CD4-positive, alpha-beta T cell treated with Interleukin-1 beta for 1 hour (primary cell): ENCODE measurements around the gene SPOUT1.
"Not testable (repeated sequence)": the region's sequence is repeated elsewhere in the genome, so short reads cannot be mapped to it uniquely, and the experiment has no call there.

Source experiments
- DNase-seq, 2 donors: peaks; one replicate each; pipeline ENCODE4 v3.0.0-alpha.2; 2020 to 2022

Gene SPOUT1

GRCh38 chr9:128829477-128830251, at the start of gene SPOUT1:
SPOUT1 (minus strand) TSS chr9:128829794; CDS start chr9:128829780, 14 bp downstream.
- DNase-seq, result peak; percentile 94 to 96

GRCh38 chr9:128877852-128878251, 48.3 kb upstream of the SPOUT1 start:
- no peak for DNase-seq

- DNase-seq, result not testable (repeated sequence)
Observed at GRCh38 chr9:128870941-128871265, 41.3 kb upstream of the SPOUT1 start.

- no peak for DNase-seq
Observed at GRCh38 chr9:128870128-128870940, 40.7 kb upstream of the SPOUT1 start.

GRCh38 chr9:128863647-128864046, 34.1 kb upstream of the SPOUT1 start:
- peak; percentile 79 to 82 for DNase-seq

- DNase-seq, result no peak
Observed at GRCh38 chr9:128862401-128862851, 32.8 kb upstream of the SPOUT1 start.

- DNase-seq, result no peak
Observed at GRCh38 chr9:128861501-128861900, 31.9 kb upstream of the SPOUT1 start.

GRCh38 chr9:128860937-128861336, 31.3 kb upstream of the SPOUT1 start:
- DNase-seq, result no peak

GRCh38 chr9:128858476-128858875, 28.9 kb upstream of the SPOUT1 start:
- DNase-seq, result not testable (repeated sequence)

GRCh38 chr9:128854454-128854853, 24.9 kb upstream of the SPOUT1 start:
- DNase-seq, result not testable (repeated sequence)

GRCh38 chr9:128852646-128853045, 23.1 kb upstream of the SPOUT1 start:
- DNase-seq, result not testable (repeated sequence)

- peak; percentile 4 to 29 for DNase-seq
Observed at GRCh38 chr9:128851779-128852600, 22.4 kb upstream of the SPOUT1 start.

- not testable (repeated sequence) for DNase-seq
Observed at GRCh38 chr9:128851024-128851423, 21.4 kb upstream of the SPOUT1 start.

GRCh38 chr9:128847803-128848202, 18.2 kb upstream of the SPOUT1 start:
- DNase-seq, result no peak

- DNase-seq, result no peak
Observed at GRCh38 chr9:128846680-128847030, 17.1 kb upstream of the SPOUT1 start.

- no peak for DNase-seq
Observed at GRCh38 chr9:128845186-128845931, 15.8 kb upstream of the SPOUT1 start.

GRCh38 chr9:128843171-128843570, 13.6 kb upstream of the SPOUT1 start:
- DNase-seq, result not testable (repeated sequence)

- DNase-seq, result no peak
Observed at GRCh38 chr9:128841694-128842492, 12.3 kb upstream of the SPOUT1 start.

- no peak for DNase-seq
Observed at GRCh38 chr9:128840524-128840923, 10.9 kb upstream of the SPOUT1 start.

- no peak for DNase-seq
Observed at GRCh38 chr9:128838338-128838737, 8.7 kb upstream of the SPOUT1 start.

GRCh38 chr9:128836509-128837145, 7.0 kb upstream of the SPOUT1 start:
- no peak for DNase-seq
